Right cardiac atrium (tissue), 5 donors: ENCODE data around the gene RMND5B. TPM values are rescaled to one million over a fixed set of nuclear protein-coding genes. Genes with fewer than 3 reads are reported as not detected.

Source experiments
- ATAC-seq, 2 donors: fragments of 200-7000 bp; cut with Tn5 transposase; one replicate each; pipeline versions ENCODE4 v1.8.0 to v1.9.1; 2020; ENCODE audit warnings: moderate library complexity in 2 of 2, mild to moderate bottlenecking in 1 of 2
- DNase-seq, 3 donors: peaks; one replicate each; pipeline ENCODE4 v3.0.0-alpha.2; 2020
- H3K27ac ChIP-seq: one replicate; pipeline ENCODE4 v1.5.1; 2013; ENCODE audit warnings: mild to moderate bottlenecking, low read length, control low read depth, moderate library complexity
- H3K27me3 ChIP-seq: one replicate; pipeline ENCODE4 v1.6.1; 2013; ENCODE audit not compliant: control insufficient read depth, insufficient read depth
- H3K4me1 ChIP-seq: one replicate; pipeline ENCODE4 v1.6.1; 2013; ENCODE audit warnings: low read length; ENCODE audit not compliant: control insufficient read depth, insufficient read depth
- H3K4me3 ChIP-seq: one replicate; pipeline ENCODE4 v1.5.1; 2013; ENCODE audit warnings: low read length, control low read depth
- H3K9me3 ChIP-seq: one replicate; pipeline ENCODE4 v1.6.1; 2013; ENCODE audit warnings: low read length; ENCODE audit not compliant: control insufficient read depth
- WGBS: extraction: QIAGEN DNeasy Blood & Tissue Kit; methylation state at CpG from one replicate; pipeline ENCODE4 v1.1.7; 2013; 5-methylcytosine and 5-hydroxymethylcytosine counted together
- intact Hi-C, 4 donors: fragments of 100-400 bp; cut with DNase I; formaldehyde crosslinking; loops; one replicate each; pipeline versions ENCODE4 v1.11.0 to v1.14.0; 2022 to 2023
- polyA plus RNA-seq: library from polyadenylated mRNA; stranded (reverse); fragments of 200-250 nt; gene quantifications from one replicate; pipeline ENCODE4 v1.2.3, GENCODE V29; 2013
- total RNA-seq, 4 donors: library from RNA; stranded (reverse); fragmentation: NEBNext Ultra II Directional; extraction: Animal tissue kit (Norgen Biotek cat#: 25700); gene quantifications; one replicate each; pipeline ENCODE4 v1.2.1, GENCODE V29; 2021
- donor health status: healthy with polysubstance abuse.
- donor health status: DM: no; HTN: yes; CAD: no.
- donor health status: DM: no; HTN: no; CAD: no.
- donor health status: DM: no; HTN: yes; CAD: no; lungs with severe emphysema.
- donor health status: DM: yes; HTN: yes; CAD: no.

The RMND5B gene
- total and polyA plus RNA-seq, 5 donors: 32.2 to 41.7 (median 33.6) TPM

DNA sequence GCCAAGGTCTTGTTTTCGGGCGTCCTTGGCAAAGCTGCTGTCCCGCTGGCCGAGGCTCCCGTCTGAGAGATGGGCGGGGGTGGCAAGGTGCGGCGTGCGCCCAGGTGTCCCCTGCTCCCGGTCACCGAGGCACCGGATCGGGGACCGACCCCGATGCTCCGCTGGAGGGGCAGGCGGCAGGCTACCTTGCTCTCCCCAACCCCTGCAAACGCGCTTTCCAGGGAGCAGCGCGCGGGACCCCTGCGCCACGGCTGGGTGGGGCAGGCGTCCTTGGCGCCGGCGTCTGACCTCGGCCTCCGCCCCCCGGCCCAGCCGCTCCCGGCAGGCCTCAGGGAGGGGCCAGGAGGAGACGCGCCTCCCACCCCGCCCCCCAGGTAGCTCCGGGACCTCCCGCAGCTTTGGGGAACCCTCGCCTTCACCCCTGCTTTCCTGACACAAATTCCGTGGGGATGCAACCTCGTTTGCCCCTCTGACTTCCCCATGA lies 16.9 kb upstream of the RMND5B start:
- Histone ChIP-seq H3K4me1 (no peaks in the 10 kb centered on the region), H3K9me3 (no peaks in the 10 kb centered on the region), H3K4me3 (peak overlapping the region; percentile 59), H3K27me3 (no peaks in the 10 kb centered on the region), H3K27ac (no peak overlapping the region)
- ATAC-seq (no peak), DNase-seq (no peak)
- intact Hi-C loops: no loop called here
- 1% methylated on average over 41 of the region's 41 CpGs for WGBS

DNA sequence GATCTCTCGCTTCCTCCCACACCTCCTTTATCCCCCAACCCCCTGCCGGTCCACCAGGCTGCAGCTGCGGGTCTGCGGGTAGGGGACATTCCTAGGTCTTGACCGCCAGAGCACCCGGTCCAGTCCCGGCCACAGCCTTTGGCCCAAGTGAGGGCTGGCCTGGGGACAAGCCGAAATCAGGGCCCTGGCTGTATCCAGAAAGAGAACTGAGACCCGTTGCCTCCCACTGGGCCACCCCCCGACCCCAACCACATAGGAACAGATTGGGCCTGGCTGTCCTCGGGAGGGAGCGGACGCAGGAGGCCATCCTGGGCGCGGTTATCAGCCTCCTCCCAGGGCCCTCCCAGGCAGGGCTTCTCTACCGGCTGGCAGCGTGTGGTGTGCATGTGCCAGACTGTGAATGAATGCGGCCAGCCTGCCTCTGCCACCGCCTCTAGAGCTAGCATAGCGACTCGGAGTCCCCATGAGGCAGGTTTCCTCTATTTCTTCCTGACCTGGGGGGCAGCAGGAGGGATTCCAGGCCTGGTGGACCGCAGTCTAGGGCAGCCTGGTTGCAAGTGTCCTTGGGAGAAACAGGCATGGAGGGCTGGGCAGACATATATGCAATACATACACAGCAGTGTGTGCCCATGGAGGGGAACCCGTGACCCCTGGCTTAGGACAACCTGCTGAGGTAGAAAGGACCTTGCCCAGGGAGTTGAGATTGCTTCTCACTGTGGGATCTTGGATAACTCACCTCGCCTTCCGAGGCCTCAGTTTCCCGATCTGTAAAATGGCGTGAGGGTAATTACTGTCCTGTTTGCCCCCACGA lies 16.3 kb upstream of the RMND5B start:
- H3K27ac ChIP-seq: no peak overlapping the region
- intact Hi-C loops: no loop called here
- 20% methylated on average over 28 of the region's 28 CpGs for WGBS
- DNase-seq (no peak), ATAC-seq (peak; percentile 13 to 25)
- no peaks in the 10 kb centered on the region for H3K4me1 ChIP-seq
- H3K9me3 ChIP-seq: no peaks in the 10 kb centered on the region
- peak overlapping the region; percentile 59 for H3K4me3 ChIP-seq
- H3K27me3 ChIP-seq: no peaks in the 10 kb centered on the region

DNA sequence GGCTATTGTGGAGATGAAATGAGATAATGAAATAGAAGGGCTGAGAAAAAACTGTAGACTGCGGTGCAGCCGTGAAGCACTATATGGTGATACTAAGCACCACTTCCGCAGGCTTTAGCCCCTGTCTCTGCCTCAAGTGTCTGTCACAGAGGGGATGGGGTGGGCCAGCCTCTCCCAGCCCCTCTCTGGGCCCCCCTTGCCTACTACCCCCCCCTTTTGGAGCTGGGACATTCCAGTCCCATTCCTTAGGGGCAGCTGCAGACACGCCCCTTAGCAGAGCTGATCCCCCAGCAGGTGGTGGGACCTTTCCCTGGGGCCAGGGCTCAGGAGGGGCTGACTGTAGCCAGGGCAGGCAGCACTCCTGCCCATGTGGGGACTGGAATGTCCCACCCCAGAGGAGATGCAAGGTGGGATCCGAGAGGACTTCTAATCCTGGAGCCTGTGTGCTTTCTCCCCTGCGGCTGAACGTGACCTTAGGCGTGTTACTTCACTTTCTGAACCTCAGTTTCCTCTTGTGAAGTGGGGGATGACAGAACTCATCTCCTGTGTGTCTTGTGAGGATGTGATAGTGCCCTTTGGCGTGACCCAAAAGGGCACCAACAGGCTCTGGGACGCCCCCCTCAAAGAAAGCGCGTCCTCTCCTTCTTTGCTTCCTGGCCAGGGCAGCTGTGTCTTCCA lies 15.5 kb upstream of the RMND5B start:
- ATAC-seq (no peak), DNase-seq (no peak)
- intact Hi-C loops: no loop called here
- H3K27ac ChIP-seq: no peak overlapping the region
- H3K4me3 ChIP-seq: no peak overlapping the region
- 47% methylated on average over 12 of the region's 12 CpGs for WGBS
- no peaks in the 10 kb centered on the region for H3K9me3 ChIP-seq
- H3K4me1 ChIP-seq: no peaks in the 10 kb centered on the region
- H3K27me3 ChIP-seq: no peaks in the 10 kb centered on the region

DNA sequence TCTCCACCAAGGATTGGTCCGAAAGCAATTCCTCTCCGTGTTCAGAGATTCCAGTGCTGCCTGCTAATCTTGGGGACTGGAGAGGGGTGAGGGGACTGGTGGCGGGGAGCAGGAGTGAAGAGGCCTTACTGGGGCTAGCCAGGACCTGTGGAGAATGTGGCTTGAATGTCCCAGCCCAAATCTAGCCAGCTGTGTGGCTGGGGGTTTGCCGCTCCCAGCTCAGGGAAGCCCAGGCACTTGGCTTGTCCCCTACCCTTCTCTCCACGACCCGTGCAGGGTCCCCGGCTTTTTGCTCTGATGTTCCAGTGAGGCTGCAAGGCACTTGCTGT lies 15.0 kb upstream of the RMND5B start:
- no peak for ATAC-seq
- DNase-seq: peak in 1 of 3 donors; percentile 12
- 23% methylated on average over 7 of the region's 7 CpGs for WGBS
- H3K27ac ChIP-seq: no peak overlapping the region
- H3K27me3 ChIP-seq: no peaks in the 10 kb centered on the region
- no peak overlapping the region for H3K4me3 ChIP-seq
- intact Hi-C loops: no loop called here
- H3K4me1 ChIP-seq: no peaks in the 10 kb centered on the region
- H3K9me3 ChIP-seq: no peaks in the 10 kb centered on the region

DNA sequence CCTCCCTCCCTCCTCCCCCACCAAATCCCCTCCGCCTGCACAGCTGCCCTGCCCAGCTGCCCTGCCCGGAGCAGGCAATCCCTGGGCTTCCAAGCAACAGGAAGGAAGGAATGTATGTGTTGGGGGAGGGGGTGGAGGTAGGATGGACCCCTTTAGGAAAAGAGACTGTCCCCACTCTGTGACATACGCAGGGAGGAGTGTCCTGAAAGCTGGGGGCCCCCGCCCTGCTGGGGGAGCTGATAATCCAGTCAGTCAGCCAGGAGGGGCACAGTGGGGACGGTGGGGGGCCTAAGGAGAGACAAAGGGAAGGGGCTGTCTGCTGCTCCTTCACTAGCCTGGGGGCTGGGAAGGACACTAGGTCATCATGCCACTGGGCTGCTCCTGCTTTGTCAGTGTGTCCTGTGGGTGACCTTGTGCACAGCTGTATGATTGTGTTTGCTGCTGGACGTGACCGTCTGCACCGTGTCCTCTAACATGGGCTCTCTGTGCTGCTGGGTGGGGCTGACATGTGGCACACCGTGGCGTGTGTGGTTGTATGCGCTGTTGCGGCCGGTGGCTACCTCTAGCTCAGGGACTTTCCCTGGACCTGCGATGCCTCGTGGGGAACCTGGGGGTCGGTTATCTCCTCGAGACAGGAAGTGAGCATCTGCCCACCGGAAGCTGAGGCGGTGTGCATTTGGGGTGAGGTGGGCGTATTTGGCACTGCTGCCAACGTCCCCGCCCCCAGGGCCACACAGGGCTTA lies 14.5 kb upstream of the RMND5B start:
- ATAC-seq: no peak
- Histone ChIP-seq H3K27ac (no peak overlapping the region), H3K4me3 (no peak overlapping the region), H3K4me1 (no peaks in the 10 kb centered on the region), H3K27me3 (no peaks in the 10 kb centered on the region), H3K9me3 (no peaks in the 10 kb centered on the region)
- intact Hi-C loops: no loop called here
- 31% methylated on average over 22 of the region's 22 CpGs for WGBS
- DNase-seq: peak in 1 of 3 donors; percentile 27

DNA sequence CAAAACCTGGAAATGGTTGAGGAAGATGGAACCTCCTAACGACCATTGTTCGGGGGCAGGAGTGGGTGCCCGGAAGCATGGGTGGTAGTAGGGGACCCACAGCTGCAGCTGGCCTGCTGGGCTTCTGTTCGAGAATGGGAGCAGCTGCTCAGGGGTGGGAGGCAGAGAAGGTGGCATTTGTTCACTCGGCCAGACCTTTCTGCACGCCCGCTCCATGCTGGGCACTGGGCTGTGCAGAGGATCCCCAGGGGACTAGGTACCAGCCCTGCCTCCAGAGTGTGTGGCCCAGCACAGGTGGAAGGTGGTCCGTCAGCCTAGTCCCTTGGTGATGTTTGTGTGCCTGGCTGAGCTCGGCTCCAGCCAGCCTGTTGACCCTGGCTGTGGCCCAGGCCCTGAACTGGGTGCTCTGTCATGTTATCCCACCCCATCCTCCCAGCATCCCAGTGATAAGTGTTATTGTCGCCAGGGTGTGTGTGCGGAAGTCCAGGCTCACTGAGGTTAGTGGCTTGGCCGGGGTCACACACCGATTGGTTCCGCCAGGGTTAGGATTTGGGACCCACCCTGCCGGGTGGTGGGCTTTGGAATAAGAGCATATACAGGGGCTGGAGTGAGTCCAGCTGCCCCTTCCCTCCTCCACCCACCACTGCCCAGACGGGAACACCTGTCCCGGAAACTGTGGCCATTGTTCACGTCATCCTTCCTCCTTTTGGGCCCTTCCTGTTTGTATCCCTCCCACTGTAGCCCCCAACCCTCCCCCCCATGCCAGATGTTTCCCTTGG lies 12.7 kb upstream of the RMND5B start:
- Histone ChIP-seq H3K4me1 (no peaks in the 10 kb centered on the region), H3K27ac (no peak overlapping the region), H3K27me3 (no peaks in the 10 kb centered on the region), H3K4me3 (no peak overlapping the region), H3K9me3 (no peaks in the 10 kb centered on the region)
- intact Hi-C loops: no loop called here
- no peak for ATAC-seq
- DNase-seq: peak in 1 of 3 donors; percentile 14
- WGBS: 64% methylated on average over 18 of the region's 18 CpGs

DNA sequence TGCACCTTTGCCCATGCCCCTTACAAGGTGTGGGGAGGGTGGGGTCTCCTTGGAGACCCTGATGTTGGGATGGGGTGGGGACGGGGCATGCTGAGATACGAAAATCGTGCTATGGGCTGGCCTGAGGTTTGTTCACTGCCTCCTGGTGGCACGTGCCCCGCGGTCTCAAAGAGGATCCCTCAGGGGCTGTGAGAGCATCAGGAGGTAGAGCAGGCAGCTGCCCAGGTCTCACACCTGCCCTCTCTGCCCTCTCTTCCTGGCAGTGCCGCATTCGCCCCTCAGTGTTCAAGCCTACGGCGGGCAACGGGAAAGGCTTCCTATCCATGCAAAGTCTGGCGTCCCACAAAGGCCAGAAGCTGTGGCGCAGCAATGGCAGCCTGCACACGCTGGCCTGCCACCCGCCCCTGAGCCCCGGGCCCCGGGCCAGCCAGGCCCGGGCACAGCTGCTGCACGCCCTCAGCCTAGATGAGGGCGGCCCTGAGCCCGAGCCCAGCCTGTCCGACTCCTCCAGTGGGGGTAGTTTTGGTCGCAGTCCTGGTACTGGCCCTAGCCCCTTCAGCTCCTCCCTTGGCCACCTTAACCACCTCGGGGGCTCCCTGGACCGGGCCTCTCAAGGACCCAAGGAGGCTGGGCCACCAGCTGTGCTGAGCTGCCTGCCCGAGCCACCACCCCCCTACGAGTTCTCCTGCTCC lies 10.8 kb upstream of the RMND5B start:
- Histone ChIP-seq H3K9me3 (no peaks in the 10 kb centered on the region), H3K27ac (no peak overlapping the region), H3K4me3 (no peak overlapping the region), H3K27me3 (no peaks in the 10 kb centered on the region), H3K4me1 (no peaks in the 10 kb centered on the region)
- 90% methylated on average over 27 of the region's 27 CpGs for WGBS
- intact Hi-C loops: no loop called here
- ATAC-seq: no peak
- DNase-seq: peak in 1 of 3 donors; percentile 24

DNA sequence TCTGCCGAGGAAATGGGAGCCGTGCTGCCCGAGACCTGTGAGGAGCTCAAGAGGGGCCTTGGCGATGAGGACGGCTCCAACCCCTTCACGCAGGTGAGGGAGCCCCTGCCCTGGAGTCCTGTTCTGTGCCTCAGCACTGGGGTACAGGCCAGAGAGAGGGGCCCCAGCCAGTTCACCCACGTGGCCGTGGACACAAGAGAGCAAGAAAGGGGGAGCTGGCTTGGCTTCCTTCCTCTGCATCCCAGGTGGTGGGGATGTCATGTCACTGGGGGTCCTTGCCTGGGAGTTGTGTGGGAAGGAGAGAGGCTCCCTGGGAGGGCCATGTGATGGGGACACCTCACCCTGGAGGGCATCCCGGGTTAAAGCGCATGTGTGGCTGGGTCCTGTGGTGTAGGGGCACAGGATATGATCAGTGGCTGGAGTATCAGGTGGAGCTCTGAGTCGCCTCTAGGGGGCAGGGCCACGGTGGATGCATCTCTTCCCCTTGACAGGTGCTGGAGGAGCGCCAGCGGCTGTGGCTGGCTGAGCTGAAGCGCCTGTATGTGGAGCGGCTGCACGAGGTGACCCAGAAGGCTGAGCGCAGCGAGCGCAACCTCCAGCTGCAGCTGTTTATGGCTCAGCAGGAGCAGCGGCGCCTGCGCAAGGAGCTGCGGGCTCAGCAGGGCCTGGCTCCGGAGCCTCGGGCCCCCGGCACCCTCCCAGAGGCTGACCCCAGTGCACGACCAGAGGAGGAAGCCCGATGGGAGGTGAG lies 10.0 kb upstream of the RMND5B start:
- DNase-seq: peak; percentile 50 to 88 (median 84)
- Histone ChIP-seq H3K9me3 (no peaks in the 10 kb centered on the region), H3K4me3 (no peak overlapping the region), H3K27ac (no peak overlapping the region), H3K27me3 (no peaks in the 10 kb centered on the region), H3K4me1 (no peaks in the 10 kb centered on the region)
- 50% methylated on average over 29 of the region's 29 CpGs for WGBS
- peak; percentile 26 to 34 for ATAC-seq
- intact Hi-C loops: no loop called here

DNA sequence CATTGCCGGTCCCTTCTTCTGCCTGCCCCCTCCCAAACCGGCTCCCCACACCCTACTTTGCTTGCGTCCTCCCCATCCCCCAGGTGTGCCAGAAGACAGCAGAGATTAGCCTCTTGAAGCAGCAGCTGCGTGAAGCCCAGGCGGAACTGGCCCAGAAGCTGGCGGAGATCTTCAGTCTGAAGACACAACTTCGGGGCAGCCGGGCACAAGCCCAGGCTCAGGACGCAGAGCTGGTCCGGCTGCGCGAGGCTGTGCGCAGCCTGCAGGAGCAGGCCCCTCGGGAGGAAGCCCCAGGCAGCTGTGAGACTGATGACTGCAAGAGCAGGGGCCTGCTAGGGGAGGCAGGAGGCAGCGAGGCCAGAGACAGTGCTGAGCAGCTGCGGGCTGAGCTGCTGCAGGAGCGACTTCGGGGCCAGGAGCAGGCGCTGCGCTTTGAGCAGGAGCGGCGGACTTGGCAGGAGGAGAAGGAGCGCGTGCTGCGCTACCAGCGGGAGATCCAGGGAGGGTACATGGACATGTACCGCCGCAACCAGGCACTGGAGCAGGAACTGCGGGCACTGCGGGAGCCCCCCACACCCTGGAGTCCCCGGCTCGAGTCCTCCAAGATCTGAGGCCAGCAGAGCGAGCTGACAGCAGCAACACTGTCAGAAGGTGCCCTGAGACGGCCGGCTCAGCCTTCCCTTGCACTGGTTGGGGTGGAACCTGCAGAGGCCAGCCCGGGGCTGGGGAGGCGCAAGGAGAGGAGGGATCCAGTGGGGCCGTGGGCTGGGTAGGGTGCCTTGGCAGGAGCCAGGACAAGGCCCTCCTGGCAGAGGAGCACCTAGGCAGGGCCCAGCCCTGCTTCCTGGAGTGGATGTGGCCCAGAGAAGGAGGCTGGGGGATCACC lies 9.2 kb upstream of the RMND5B start:
- ATAC-seq (no peak), DNase-seq (peak in 1 of 3 donors; percentile 55)
- 78% methylated on average over 38 of the region's 38 CpGs for WGBS
- Histone ChIP-seq H3K4me1 (no peaks in the 10 kb centered on the region), H3K27ac (no peak overlapping the region), H3K27me3 (no peaks in the 10 kb centered on the region), H3K9me3 (no peaks in the 10 kb centered on the region), H3K4me3 (no peak overlapping the region)
- intact Hi-C loops: no loop called here
